ENCODE measurements around the gene UBR3.

The UBR3 gene

GRCh38 chr2:170063456-170064235 is 236.4 kb downstream of the UBR3 start:
- DNase-seq: no peak

- DNase-seq: no peak
These were observed 243.5 kb downstream of the UBR3 start for GRCh38 chr2:170070778-170071177.

GRCh38 chr2:170073288-170073687 is 246.0 kb downstream of the UBR3 start:
- no peak for DNase-seq

GRCh38 chr2:170076189-170076588 is 248.9 kb downstream of the UBR3 start:
- DNase-seq: no peak

- DNase-seq: no peak
These were observed 250.7 kb downstream of the UBR3 start for GRCh38 chr2:170077830-170078569.

- DNase-seq: no peak
These were observed 257.7 kb downstream of the UBR3 start for GRCh38 chr2:170084820-170085491.

GRCh38 chr2:170086117-170086688 is 258.9 kb downstream of the UBR3 start:
- no peak for DNase-seq

- no peak for DNase-seq
These were observed 259.6 kb downstream of the UBR3 start for GRCh38 chr2:170086751-170087412.

- no peak for DNase-seq
These were observed 260.1 kb downstream of the UBR3 start for GRCh38 chr2:170087413-170087793.

GRCh38 chr2:170088776-170089175 is 261.5 kb downstream of the UBR3 start:
- no peak for DNase-seq

- DNase-seq: no peak
These were observed 263.0 kb downstream of the UBR3 start for GRCh38 chr2:170090229-170090628.

GRCh38 chr2:170091436-170091835 is 264.2 kb downstream of the UBR3 start:
- DNase-seq: no peak

GRCh38 chr2:170092436-170093060 is 265.3 kb downstream of the UBR3 start:
- no peak for DNase-seq

- no peak for DNase-seq
These were observed 268.1 kb downstream of the UBR3 start for GRCh38 chr2:170095380-170095779.

GRCh38 chr2:170098626-170099312 is 271.5 kb downstream of the UBR3 start:
- DNase-seq: no peak

- DNase-seq: no peak
These were observed 274.5 kb downstream of the UBR3 start for GRCh38 chr2:170101789-170102188.

- DNase-seq: no peak
These were observed 279.0 kb downstream of the UBR3 start for GRCh38 chr2:170106102-170106840.

- no peak for DNase-seq
These were observed 286.1 kb downstream of the UBR3 start for GRCh38 chr2:170113168-170113894.

- no peak for DNase-seq
These were observed 288.4 kb downstream of the UBR3 start for GRCh38 chr2:170115501-170116229.

- DNase-seq: no peak
These were observed 291.4 kb downstream of the UBR3 start for GRCh38 chr2:170118641-170119040.
